HG03280 (cell line): ENCODE data around the gene NFATC2.

ENCODE experiments used
- ATAC-seq: cut with Tn5 transposase; IDR thresholded peaks from one replicate; pipeline ENCODE4 v1.9.1; 2021; ENCODE audit warnings: mild to moderate bottlenecking, moderate library complexity; ENCODE audit not compliant: unreplicated experiment

Gene NFATC2

GRCh38 chr20:51420805-51421204 lies 121.7 kb downstream of the NFATC2 start:
- no peak for ATAC-seq

- no peak for ATAC-seq
Measured at GRCh38 chr20:51420111-51420510, 122.4 kb downstream of the NFATC2 start.

DNA sequence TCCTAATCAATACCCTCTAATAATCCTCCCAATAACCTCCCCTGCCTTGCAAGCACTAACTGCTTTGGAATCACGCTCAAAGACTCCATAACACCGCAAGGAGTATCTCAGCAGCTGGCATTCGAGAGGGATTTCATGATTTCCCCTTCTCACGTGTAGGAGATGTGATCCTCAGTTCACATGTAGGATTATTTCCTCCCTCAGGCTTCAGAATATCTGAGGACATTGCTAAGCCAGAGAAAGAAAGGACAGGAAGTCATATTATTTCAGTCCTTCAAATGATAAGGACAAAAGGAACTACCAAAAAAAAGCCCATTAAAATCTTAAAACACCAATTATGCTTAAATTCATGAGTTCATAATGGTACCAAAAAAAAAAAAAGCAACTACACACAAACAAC lies 122.9 kb downstream of the NFATC2 start:
- ATAC-seq = no peak

DNA sequence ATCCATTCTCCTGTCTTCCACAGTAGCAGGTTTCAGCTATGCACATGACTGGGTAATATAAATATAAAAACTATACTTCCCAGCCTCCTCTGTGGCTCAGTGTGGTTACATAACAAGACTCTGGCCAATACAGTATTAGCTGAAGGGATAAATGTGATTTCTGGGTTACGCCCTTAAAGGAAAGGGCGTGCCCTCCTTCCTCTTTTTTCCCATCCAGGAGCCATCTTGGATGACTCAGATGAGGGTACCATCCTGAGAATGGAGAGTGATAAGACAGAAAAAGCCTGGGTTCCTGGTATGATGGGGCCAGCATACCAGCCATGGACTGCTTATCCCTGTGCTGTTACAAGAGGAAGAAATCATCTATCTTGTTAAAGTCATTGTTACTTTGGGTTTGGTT lies 123.3 kb downstream of the NFATC2 start:
- no peak for ATAC-seq

DNA sequence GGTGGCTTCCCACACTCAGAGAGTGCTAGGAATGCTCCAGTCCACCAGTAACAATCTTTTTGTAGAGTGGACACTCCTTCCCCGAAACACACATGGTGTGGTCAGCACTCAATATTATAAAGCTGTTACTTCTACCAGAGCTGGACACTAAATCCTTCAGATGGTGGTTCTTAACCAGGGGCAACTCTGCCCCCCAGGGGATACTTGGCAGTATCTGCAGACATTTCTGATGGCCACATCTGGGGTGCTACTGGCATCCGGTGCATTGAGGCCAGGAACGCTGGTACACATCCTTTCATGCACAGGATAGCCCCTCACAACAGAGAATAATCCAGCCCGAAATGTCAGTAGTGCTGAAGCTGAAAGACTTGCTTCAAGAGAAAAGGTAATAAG lies 124.4 kb downstream of the NFATC2 start:
- ATAC-seq = no peak

- no peak for ATAC-seq
Measured at GRCh38 chr20:51417250-51418136, 125.0 kb downstream of the NFATC2 start.

GRCh38 chr20:51416532-51417249 lies 125.8 kb downstream of the NFATC2 start:
- no peak for ATAC-seq

GRCh38 chr20:51413857-51414256 lies 128.7 kb downstream of the NFATC2 start:
- ATAC-seq = no peak

DNA sequence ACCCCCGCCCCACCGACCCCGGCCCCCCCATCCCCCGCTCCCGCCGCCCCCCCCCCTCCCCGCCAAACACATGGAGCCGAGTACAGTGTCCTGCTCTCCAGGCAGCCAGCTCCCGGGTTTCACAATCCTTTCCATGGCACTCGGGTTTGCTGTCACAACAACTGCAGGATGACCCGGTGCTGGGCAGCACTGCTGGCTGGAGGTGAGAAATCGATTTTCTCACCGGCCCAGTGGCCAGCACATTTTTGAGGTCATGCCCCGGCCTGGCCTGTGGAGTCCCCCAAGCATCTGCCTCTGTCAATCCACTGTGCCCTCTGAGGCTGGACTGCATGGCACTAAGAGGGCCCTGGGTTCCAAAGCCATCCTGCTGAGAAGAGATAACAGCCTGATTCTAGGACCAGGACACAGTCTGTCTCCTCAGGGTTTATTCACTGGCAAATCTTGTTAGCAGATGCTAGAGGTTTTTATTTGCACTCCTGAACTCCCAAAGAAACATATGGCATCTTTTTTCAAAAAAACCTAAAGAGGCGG lies 129.5 kb downstream of the NFATC2 start:
- ATAC-seq = no peak

- ATAC-seq = no peak
Measured at GRCh38 chr20:51412333-51412871, 130.1 kb downstream of the NFATC2 start.

DNA sequence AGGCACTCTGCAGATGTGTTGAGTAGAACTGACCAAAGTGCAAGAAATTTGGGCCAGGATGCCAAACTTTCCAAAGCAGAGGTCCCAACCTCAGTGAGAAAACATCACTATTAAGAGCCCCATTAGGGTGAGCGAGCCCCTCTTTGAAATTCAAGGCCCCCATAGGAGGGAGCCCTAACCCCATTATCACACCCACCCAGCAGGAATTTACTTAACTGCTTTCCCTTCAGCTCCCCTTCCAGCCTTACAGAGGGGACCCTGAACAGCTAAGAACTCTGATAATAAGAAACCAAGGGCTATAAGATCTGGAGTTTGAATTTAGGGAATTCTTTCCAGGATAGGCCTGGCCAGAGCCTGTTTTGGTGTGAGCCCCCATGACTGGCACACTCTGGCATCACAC lies 130.6 kb downstream of the NFATC2 start:
- no peak for ATAC-seq

DNA sequence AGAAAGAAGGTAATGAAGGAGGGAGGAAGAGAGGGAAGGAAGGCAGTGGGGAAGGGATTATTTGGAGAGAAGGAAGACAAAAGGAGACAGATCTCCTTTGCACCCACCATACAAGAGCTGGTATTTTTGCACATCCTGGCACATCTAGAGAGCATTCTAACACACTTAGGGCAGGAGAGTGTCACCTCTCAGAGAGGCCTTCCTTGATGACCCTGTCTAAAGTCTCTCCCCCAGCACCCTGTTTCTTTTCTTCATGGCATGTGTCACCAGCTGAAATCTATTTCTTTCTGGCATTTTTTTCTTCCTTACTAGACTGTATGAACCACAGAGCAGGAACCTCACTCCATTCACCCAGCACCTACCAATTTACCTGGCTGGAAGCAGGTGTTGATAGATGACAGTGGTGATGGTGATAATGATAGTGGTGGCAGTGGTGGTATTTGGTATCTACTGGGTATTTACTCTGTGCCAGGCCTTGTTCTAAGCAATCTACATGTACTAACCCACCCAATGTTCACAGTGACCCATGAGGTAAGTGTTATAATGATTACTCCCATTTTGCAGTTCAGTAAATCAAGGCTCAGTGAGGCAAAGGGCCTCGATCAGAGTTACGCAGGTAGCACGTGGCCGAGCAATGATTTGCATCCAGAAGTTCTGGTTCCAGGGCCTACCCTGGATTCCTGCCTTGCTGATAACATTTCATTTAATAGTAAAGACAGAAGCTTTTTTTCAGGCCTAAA lies 131.8 kb downstream of the NFATC2 start:
- ATAC-seq = no peak

DNA sequence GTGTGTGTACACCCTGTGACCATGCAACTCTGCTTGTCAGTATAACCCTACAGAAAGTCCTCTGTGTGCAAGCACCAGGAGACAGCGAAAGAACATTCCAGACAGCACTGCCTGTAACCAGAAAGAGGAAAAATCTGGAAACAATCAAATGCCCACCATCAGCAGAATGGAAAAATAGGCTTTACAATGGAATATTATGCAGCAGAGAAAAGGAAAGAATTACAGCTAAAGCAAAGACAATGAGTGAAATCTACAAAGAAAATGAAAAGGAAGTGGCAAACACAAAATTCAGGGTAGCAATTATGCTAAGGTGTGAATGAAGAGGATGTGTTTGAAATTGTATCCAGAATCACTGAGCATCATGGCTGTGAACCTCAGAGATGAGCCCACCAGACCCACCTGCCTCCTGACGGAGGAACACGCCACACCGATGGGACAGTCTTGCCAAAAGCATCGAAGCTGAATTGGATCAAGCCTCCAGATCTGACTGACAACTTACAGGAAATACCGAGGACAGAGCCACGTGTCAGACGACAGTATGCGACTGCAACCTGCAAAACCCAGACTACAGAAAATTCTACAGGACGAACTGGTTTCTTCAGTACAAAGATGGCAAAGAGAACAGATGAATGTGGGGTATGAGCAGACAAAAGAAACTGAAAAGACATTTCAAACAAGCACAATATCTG lies 133.2 kb downstream of the NFATC2 start:
- ATAC-seq = no peak

GRCh38 chr20:51404297-51405060 lies 138.0 kb downstream of the NFATC2 start:
- ATAC-seq = peak; percentile 83

DNA sequence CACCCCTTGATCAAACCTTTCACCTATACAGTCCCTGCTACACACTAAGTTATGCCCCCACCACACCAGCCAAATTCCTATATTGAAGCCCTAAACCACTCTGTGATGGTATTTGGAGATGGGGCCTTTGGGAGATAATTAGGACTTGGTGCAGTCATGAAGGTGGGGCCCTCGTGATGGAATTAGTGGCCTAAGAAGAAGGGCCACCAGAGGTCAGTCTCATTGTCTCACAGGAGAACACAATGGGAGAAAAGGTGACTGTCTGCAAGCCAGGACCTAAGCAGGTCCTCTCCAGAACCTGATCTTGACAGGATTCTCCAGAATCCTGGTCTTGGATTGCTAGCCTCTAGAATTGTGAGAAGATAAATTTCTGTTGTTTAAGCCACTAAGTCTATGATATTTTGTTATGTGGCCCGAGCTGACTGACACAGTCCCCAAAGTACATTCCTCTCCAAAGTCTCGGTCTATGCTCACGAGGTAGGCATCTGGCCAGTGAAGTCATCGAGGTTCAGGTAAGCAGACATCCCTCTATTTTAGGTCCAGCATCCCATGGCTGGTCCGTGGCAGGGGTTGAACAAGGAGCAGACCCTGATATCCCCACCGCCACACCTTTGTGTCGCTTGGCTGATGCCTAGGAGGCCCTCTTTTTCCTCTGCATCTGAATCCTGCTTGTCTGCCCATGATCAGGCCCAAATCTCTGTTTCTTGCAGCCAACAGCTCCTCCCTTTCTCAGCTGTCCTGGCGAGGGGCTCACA lies 138.9 kb downstream of the NFATC2 start:
- ATAC-seq = no peak

DNA sequence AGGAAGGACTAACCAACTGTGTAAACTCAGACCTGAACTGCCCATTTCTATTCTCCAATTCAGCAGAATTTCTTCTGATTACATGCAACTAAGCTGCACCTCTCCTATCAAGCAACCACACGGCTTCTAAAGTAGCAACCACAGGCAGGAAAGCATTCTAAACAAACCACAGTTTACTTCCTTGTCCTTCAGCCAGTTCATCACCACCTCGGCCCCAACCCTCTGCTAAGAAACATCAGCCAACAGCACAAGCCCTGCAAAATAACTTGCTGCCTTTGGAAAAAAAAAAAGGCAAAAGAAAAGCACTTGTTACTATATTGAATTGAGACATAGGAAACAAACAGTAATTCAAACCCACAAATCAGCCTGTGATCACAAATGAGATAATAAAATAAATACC lies 140.3 kb downstream of the NFATC2 start:
- ATAC-seq = no peak

DNA sequence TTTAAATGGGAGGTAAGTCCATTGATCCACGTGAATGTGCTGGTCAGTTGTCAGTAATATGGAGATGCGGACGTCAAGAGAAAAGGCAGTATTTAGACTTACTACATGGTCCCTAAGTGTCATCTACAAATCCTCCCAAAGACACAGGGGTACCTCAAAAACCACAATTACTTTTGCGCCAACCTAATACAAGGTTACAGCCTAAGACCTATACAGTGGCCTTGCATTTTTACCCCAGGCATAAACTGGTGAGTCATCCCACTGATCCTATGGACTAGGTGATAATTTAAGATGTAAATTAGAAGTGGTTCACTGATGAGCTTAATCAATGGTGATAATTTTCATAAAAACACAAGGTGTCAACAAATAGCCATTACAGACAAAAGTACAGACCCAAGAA lies 141.0 kb downstream of the NFATC2 start:
- ATAC-seq = no peak

DNA sequence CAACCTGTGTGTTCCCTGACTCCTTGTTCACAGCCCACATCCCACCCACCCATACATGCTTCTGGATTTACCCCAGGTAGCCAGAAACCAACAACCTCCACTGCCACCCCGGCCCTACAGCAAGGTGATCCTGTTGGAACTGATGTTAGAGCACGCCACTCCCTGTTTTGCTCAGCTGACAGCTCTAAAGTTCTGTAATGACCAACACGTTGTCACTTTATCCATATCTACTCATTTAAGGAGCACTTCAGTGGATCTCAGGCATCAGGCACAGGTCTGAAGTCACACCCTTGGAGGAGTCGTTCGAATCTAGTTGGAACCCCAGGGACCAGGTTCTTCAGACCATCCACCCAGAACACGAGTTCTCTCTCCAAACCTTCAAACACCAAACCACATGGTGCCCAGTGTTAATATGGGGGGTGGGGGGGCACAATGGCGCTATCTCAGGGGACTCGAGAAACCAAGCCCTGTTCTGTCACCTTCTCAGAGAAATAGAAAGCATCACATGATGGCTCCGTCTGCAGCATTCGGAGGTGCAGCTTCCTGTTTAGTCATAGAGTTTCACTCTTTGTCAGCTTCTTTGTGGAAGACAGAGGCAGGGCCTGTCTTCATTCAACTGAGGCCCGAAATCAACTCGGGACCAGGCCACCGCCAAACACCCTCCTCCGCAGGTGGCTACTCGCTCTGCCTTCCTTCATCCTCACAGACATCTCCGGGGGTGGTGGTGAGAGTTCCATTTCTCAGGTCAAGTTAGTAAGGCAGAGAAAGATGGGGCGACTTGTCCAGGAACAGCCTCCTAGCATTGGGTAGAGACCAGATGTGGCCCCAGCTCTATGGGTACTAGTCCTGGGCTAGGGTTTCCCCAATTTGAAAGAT lies 142.2 kb downstream of the NFATC2 start:
- ATAC-seq = peak; percentile 68
